BE2C (cell line): Measurements from ENCODE around the gene KCNT1.

Experiments used
- DNase-seq: peaks from one replicate; pipeline ENCODE4 v3.0.0-alpha.2; 2020
- H3K27me3 ChIP-seq: fragments of 250-450 bp; sonication (Bioruptor Pico); 2 replicates; pipeline ENCODE4 v1.5.1; 2020; ENCODE audit warnings: mild to moderate bottlenecking
- H3K36me3 ChIP-seq: fragments of 250-450 bp; sonication (Bioruptor Pico); 2 replicates; pipeline ENCODE4 v1.5.1; 2020; ENCODE audit warnings: mild to moderate bottlenecking
- H3K4me1 ChIP-seq: fragments of 250-450 bp; sonication (Bioruptor Pico); 2 replicates; pipeline ENCODE4 v1.5.1; 2020
- H3K4me3 ChIP-seq: 2 replicates; pipeline ENCODE4 v1.5.1; 2011; ENCODE audit warnings: low read depth, low read length
- H3K9me3 ChIP-seq: fragments of 250-450 bp; sonication (Bioruptor Pico); 2 replicates; pipeline ENCODE4 v1.5.1; 2020
- CTCF ChIP-seq: IDR thresholded peaks from 2 replicates; pipeline ENCODE4 v1.5.1; 2012; ENCODE audit warnings: mild to moderate bottlenecking, low read depth, low read length

KCNT1 gene

DNA sequence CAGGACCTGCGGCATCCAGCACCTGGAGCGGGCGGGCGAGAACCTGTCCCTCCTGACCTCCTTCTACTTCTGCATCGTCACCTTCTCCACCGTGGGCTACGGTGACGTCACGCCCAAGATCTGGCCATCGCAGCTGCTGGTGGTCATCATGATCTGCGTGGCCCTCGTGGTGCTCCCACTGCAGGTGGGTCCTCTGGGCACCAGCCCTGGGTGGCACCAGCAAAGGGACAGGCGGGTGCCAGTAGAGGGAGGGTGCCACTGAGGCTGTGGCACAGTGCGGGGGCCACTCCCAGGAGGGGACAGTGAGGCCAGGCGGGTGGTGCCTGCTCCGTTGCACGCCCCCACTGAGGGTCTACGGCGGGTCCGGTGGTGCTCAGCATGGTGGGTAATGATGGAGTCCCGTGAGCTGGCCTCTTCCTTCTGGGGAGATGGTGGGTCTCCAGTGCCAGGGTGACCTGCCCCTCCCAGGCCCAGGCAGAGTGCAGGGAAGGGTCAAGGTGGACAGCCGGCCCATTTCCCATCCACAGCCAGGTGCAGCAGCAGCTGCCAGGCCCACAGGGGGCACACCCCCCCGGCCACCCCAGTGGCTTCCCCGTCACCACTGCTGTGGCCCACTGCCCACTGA lies 57.8 kb downstream of the KCNT1 start:
- no peak for TF ChIP-seq CTCF
- no peak overlapping the region for H3K4me3 ChIP-seq
- no peak for DNase-seq
- peaks cover 59% of the 10 kb centered on the region for H3K36me3 ChIP-seq
- H3K4me1 ChIP-seq, result no peaks in the 10 kb centered on the region
- H3K27me3 ChIP-seq, result no peaks in the 10 kb centered on the region
- H3K9me3 ChIP-seq, result no peaks in the 10 kb centered on the region

GRCh38 chr9:135760465-135760864 lies 58.5 kb downstream of the KCNT1 start:
- DNase-seq, result no peak
- TF ChIP-seq CTCF, result no peak
- no peaks in the 10 kb centered on the region for H3K27me3 ChIP-seq
- H3K9me3 ChIP-seq, result no peaks in the 10 kb centered on the region
- no peaks in the 10 kb centered on the region for H3K4me1 ChIP-seq
- H3K4me3 ChIP-seq, result no peak overlapping the region
- peaks cover 62% of the 10 kb centered on the region for H3K36me3 ChIP-seq

DNA sequence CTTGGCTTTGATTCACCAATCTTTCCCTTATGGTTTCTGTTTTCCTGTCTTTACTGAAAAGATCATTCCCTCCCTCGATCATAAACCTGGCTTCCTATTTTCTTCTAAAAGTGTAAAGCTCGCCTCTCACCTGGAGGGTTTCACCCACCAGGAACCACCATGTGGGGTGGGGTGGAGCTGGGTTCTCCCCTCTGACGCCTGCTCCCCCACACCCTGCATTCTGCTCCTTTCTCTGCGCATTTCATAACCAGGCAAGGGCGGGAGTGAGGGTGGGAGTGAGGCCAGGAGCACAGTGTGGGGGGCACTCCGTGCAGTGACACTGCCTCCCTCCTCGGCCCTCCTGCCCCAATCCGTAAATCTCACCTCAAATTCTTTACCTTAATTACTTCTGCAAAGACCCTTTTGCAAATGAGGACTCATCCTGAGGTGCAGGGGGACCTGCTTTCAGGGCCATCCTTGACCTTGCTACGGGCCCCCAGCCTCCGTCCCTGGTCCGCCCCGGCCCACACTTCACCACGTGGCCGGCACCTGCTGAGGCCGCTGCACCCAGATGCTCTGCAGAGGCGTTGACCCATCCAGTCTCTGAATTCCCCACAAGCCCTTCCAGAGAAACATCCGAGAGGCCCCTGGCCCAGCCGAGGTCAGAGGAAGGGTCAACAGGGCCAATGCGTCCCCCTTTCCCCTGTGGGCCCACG lies 59.3 kb downstream of the KCNT1 start:
- Histone ChIP-seq H3K4me3 (no peak overlapping the region), H3K27me3 (no peaks in the 10 kb centered on the region), H3K36me3 (peaks cover 69% of the 10 kb centered on the region), H3K4me1 (no peaks in the 10 kb centered on the region), H3K9me3 (no peaks in the 10 kb centered on the region)
- TF ChIP-seq CTCF, result no peak
- no peak for DNase-seq

GRCh38 chr9:135761845-135762168 lies 59.8 kb downstream of the KCNT1 start:
- peaks cover 72% of the 10 kb centered on the region for H3K36me3 ChIP-seq
- no peaks in the 10 kb centered on the region for H3K9me3 ChIP-seq
- DNase-seq, result no peak
- H3K4me1 ChIP-seq, result no peaks in the 10 kb centered on the region
- H3K27me3 ChIP-seq, result no peaks in the 10 kb centered on the region
- no peak overlapping the region for H3K4me3 ChIP-seq
- no peak for TF ChIP-seq CTCF

DNA sequence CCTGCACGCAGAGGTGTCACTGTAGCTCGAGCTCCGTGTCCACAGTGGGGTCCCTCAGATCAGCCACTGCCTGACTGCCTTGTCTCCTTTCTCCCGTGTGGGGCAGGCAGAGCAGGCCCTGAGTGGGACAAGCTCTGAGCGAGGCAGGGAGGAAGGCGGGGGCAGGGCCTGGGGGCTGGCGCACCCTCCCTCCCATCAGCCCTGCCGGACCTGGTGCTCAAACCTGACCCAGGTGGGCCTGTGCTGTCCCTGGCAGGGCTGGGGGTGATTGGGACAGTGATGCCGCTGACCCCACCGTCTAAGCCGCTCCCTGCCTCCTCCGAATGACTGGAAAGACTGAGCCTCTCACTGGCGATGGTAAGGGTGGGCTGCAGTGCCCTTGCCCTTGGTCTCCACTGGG lies 60.9 kb downstream of the KCNT1 start:
- H3K4me3 ChIP-seq, result no peak overlapping the region
- DNase-seq, result no peak
- no peaks in the 10 kb centered on the region for H3K9me3 ChIP-seq
- no peak for TF ChIP-seq CTCF
- H3K4me1 ChIP-seq, result no peaks in the 10 kb centered on the region
- H3K36me3 ChIP-seq, result peaks cover 64% of the 10 kb centered on the region
- H3K27me3 ChIP-seq, result no peaks in the 10 kb centered on the region

GRCh38 chr9:135763716-135764446 lies 61.9 kb downstream of the KCNT1 start:
- DNase-seq, result no peak
- no peaks in the 10 kb centered on the region for H3K4me1 ChIP-seq
- TF ChIP-seq CTCF, result no peak
- no peak overlapping the region for H3K4me3 ChIP-seq
- no peaks in the 10 kb centered on the region for H3K9me3 ChIP-seq
- H3K27me3 ChIP-seq, result no peaks in the 10 kb centered on the region
- peaks cover 61% of the 10 kb centered on the region for H3K36me3 ChIP-seq
